ENCODE results near the gene LYZL6.

The LYZL6 gene

GRCh38 chr17:35932586-35932985 lies 10.9 kb downstream of the LYZL6 start:
- Histone ChIP-seq H2AK5ac (ENCODE audit: low read length) (no peak overlapping the region), H3K27me3 (ENCODE audit: insufficient read depth, low read length, poor library complexity) (no peaks in the 10 kb centered on the region), H3K4me2 (ENCODE audit: low read length) (no peak overlapping the region), H3K4ac (ENCODE audit: low read depth, low read length) (no peak overlapping the region), H2BK5ac (ENCODE audit: low read length) (no peak overlapping the region), H4K5ac (ENCODE audit: low read length) (no peak overlapping the region), H3K56ac (ENCODE audit: low read length) (no peak overlapping the region), H3K27ac (ENCODE audit: low read depth, low read length) (no peak overlapping the region), H3K9ac (ENCODE audit: low read length) (no peak overlapping the region), H3K79me1 (ENCODE audit: low read length) (no peaks in the 10 kb centered on the region), H2BK120ac (ENCODE audit: low read depth, low read length) (no peak overlapping the region), H4K8ac (ENCODE audit: low read depth, low read length) (no peak overlapping the region), H2BK15ac (replicated peaks; ENCODE audit: low read depth) (no peak overlapping the region), H3K36me3 (ENCODE audit: control insufficient read depth, insufficient read depth, low read length) (no peaks in the 10 kb centered on the region), H3K23ac (ENCODE audit: low read length) (no peak overlapping the region), H3K18ac (ENCODE audit: low read length) (no peak overlapping the region), H3K4me3 (ENCODE audit: low read length) (no peak overlapping the region), H3K79me2 (ENCODE audit: control insufficient read depth, insufficient read depth, low read length) (no peaks in the 10 kb centered on the region), H3K4me1 (ENCODE audit: control insufficient read depth, low read depth, low read length) (peaks cover 3% of the 10 kb centered on the region)
- no peak for DNase-seq

GRCh38 chr17:35931794-35932425 lies 11.6 kb downstream of the LYZL6 start:
- no peak overlapping the region for H3K18ac ChIP-seq (ENCODE audit: low read length)
- no peak for DNase-seq
- H3K23ac ChIP-seq (ENCODE audit: low read length), result no peak overlapping the region
- H2AK5ac ChIP-seq (ENCODE audit: low read length), result no peak overlapping the region
- H4K5ac ChIP-seq (ENCODE audit: low read length), result no peak overlapping the region
- no peak overlapping the region for H3K4me2 ChIP-seq (ENCODE audit: low read length)
- H2BK5ac ChIP-seq (ENCODE audit: low read length), result no peak overlapping the region
- no peaks in the 10 kb centered on the region for H3K79me1 ChIP-seq (ENCODE audit: low read length)
- H3K4ac ChIP-seq (ENCODE audit: low read depth, low read length), result no peak overlapping the region
- H4K8ac ChIP-seq (ENCODE audit: low read depth, low read length), result no peak overlapping the region
- no peaks in the 10 kb centered on the region for H3K79me2 ChIP-seq (ENCODE audit: control insufficient read depth, insufficient read depth, low read length)
- no peak overlapping the region for H3K56ac ChIP-seq (ENCODE audit: low read length)
- no peak overlapping the region for H3K4me3 ChIP-seq (ENCODE audit: low read length)
- H3K27ac ChIP-seq (ENCODE audit: low read depth, low read length), result no peak overlapping the region
- no peaks in the 10 kb centered on the region for H3K27me3 ChIP-seq (ENCODE audit: insufficient read depth, low read length, poor library complexity)
- no CpG with 5 or more reads among the region's 6 CpGs for WGBS (ENCODE audit: extremely low coverage, insufficient coverage, low lambda C conversion rate)
- peaks cover 3% of the 10 kb centered on the region for H3K4me1 ChIP-seq (ENCODE audit: control insufficient read depth, low read depth, low read length)
- H3K36me3 ChIP-seq (ENCODE audit: control insufficient read depth, insufficient read depth, low read length), result no peaks in the 10 kb centered on the region
- no peak overlapping the region for H2BK120ac ChIP-seq (ENCODE audit: low read depth, low read length)
- H3K9ac ChIP-seq (ENCODE audit: low read length), result no peak overlapping the region
- no peak overlapping the region for H2BK15ac ChIP-seq (replicated peaks; ENCODE audit: low read depth)

GRCh38 chr17:35930211-35931065 lies 13.1 kb downstream of the LYZL6 start, which contains the start of gene RDM1:
RDM1 (minus strand) TSS chr17:35930773; CDS start chr17:35930727, 46 bp downstream.
- H2BK120ac ChIP-seq (ENCODE audit: low read depth, low read length), result no peak within 1 kb of the TSS
- no peak within 1 kb of the TSS for H3K4ac ChIP-seq (ENCODE audit: low read depth, low read length)
- H3K79me1 ChIP-seq (ENCODE audit: low read length), result no peaks in the 10 kb centered on the region
- H3K9ac ChIP-seq (ENCODE audit: low read length), result peak within 1 kb of the TSS; percentile 47
- no peaks in the 10 kb centered on the region for H3K36me3 ChIP-seq (ENCODE audit: control insufficient read depth, insufficient read depth, low read length)
- DNase-seq, result peak; percentile 92
- peak within 1 kb of the TSS; percentile 9 for H3K4me3 ChIP-seq (ENCODE audit: low read length)
- H2AK5ac ChIP-seq (ENCODE audit: low read length), result no peak within 1 kb of the TSS
- peak within 1 kb of the TSS; percentile 77 for H4K5ac ChIP-seq (ENCODE audit: low read length)
- H2BK5ac ChIP-seq (ENCODE audit: low read length), result no peak within 1 kb of the TSS
- H4K8ac ChIP-seq (ENCODE audit: low read depth, low read length), result no peak within 1 kb of the TSS
- no CpG with 5 or more reads among the region's 35 CpGs for WGBS (ENCODE audit: extremely low coverage, insufficient coverage, low lambda C conversion rate)
- H3K23ac ChIP-seq (ENCODE audit: low read length), result no peak within 1 kb of the TSS
- peak within 1 kb of the TSS; percentile 76 for H3K56ac ChIP-seq (ENCODE audit: low read length)
- H3K4me2 ChIP-seq (ENCODE audit: low read length), result peak within 1 kb of the TSS; percentile 4
- H3K18ac ChIP-seq (ENCODE audit: low read length), result no peak within 1 kb of the TSS
- H3K4me1 ChIP-seq (ENCODE audit: control insufficient read depth, low read depth, low read length), result peaks cover 3% of the 10 kb centered on the region
- H2BK15ac ChIP-seq (replicated peaks; ENCODE audit: low read depth), result no peak within 1 kb of the TSS
- H3K27ac ChIP-seq (ENCODE audit: low read depth, low read length), result no peak within 1 kb of the TSS
- H3K79me2 ChIP-seq (ENCODE audit: control insufficient read depth, insufficient read depth, low read length), result no peaks in the 10 kb centered on the region
- H3K27me3 ChIP-seq (ENCODE audit: insufficient read depth, low read length, poor library complexity), result no peaks in the 10 kb centered on the region

- Histone ChIP-seq H2AK5ac (ENCODE audit: low read length) (no peak overlapping the region), H3K9ac (ENCODE audit: low read length) (no peak overlapping the region), H4K8ac (ENCODE audit: low read depth, low read length) (no peak overlapping the region), H2BK120ac (ENCODE audit: low read depth, low read length) (no peak overlapping the region), H3K4me2 (ENCODE audit: low read length) (no peak overlapping the region), H3K23ac (ENCODE audit: low read length) (no peak overlapping the region), H2BK5ac (ENCODE audit: low read length) (no peak overlapping the region), H3K18ac (ENCODE audit: low read length) (no peak overlapping the region), H3K4me1 (ENCODE audit: control insufficient read depth, low read depth, low read length) (peaks cover 3% of the 10 kb centered on the region), H3K27ac (ENCODE audit: low read depth, low read length) (no peak overlapping the region), H2BK15ac (replicated peaks; ENCODE audit: low read depth) (no peak overlapping the region), H3K27me3 (ENCODE audit: insufficient read depth, low read length, poor library complexity) (no peaks in the 10 kb centered on the region), H3K36me3 (ENCODE audit: control insufficient read depth, insufficient read depth, low read length) (no peaks in the 10 kb centered on the region), H3K79me1 (ENCODE audit: low read length) (no peaks in the 10 kb centered on the region), H4K5ac (ENCODE audit: low read length) (no peak overlapping the region), H3K4me3 (ENCODE audit: low read length) (no peak overlapping the region), H3K56ac (ENCODE audit: low read length) (no peak overlapping the region), H3K79me2 (ENCODE audit: control insufficient read depth, insufficient read depth, low read length) (no peaks in the 10 kb centered on the region), H3K4ac (ENCODE audit: low read depth, low read length) (no peak overlapping the region)
- no peak for DNase-seq
These were observed 15.8 kb downstream of the LYZL6 start for GRCh38 chr17:35927714-35928113.

- no peaks in the 10 kb centered on the region for H3K36me3 ChIP-seq (ENCODE audit: control insufficient read depth, insufficient read depth, low read length)
- H4K8ac ChIP-seq (ENCODE audit: low read depth, low read length), result no peak overlapping the region
- no peak overlapping the region for H3K4me2 ChIP-seq (ENCODE audit: low read length)
- H3K9ac ChIP-seq (ENCODE audit: low read length), result no peak overlapping the region
- H3K79me1 ChIP-seq (ENCODE audit: low read length), result no peaks in the 10 kb centered on the region
- no peak overlapping the region for H2BK15ac ChIP-seq (replicated peaks; ENCODE audit: low read depth)
- H4K5ac ChIP-seq (ENCODE audit: low read length), result no peak overlapping the region
- H2BK120ac ChIP-seq (ENCODE audit: low read depth, low read length), result no peak overlapping the region
- H3K27me3 ChIP-seq (ENCODE audit: insufficient read depth, low read length, poor library complexity), result no peaks in the 10 kb centered on the region
- no peak overlapping the region for H3K56ac ChIP-seq (ENCODE audit: low read length)
- no peak overlapping the region for H3K4ac ChIP-seq (ENCODE audit: low read depth, low read length)
- no peak overlapping the region for H2AK5ac ChIP-seq (ENCODE audit: low read length)
- no peak overlapping the region for H3K27ac ChIP-seq (ENCODE audit: low read depth, low read length)
- DNase-seq, result no peak
- no peak overlapping the region for H3K4me3 ChIP-seq (ENCODE audit: low read length)
- H3K23ac ChIP-seq (ENCODE audit: low read length), result no peak overlapping the region
- H2BK5ac ChIP-seq (ENCODE audit: low read length), result no peak overlapping the region
- H3K4me1 ChIP-seq (ENCODE audit: control insufficient read depth, low read depth, low read length), result no peaks in the 10 kb centered on the region
- H3K79me2 ChIP-seq (ENCODE audit: control insufficient read depth, insufficient read depth, low read length), result no peaks in the 10 kb centered on the region
- no CpG with 5 or more reads among the region's 6 CpGs for WGBS (ENCODE audit: extremely low coverage, insufficient coverage, low lambda C conversion rate)
- no peak overlapping the region for H3K18ac ChIP-seq (ENCODE audit: low read length)
These were observed 19.9 kb downstream of the LYZL6 start for GRCh38 chr17:35923609-35924114.

Data from mesendoderm (in vitro differentiated cells).